Measurements from ENCODE around the gene SLC25A48.

Gene SLC25A48

DNA sequence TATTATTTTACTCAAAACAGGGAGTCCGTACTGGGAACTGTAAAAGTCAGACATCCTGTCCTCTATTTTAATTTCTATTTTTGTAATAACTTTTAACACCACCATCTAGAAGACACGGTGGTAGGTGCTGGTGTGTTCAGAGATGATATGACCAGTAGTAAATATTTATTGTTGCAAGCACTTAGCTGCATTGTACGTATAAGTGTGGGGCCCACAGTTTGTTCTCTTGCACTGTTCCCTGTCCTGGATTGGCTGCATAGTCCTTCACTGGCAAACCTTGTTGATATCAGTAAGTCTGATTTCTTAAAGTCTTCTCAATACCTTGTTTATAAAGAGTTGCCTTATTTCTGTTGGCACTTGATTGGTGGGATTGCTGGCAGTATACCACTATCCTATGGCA, 85.7 kb downstream of the SLC25A48 start:
- no peak overlapping the region for H3K4me3 ChIP-seq (ENCODE audit: low read depth, low read length)
- DNase-seq (ENCODE audit: low read depth, low spot score) = no peak
- TF ChIP-seq CTCF (IDR thresholded peaks at IDR 0.05; ENCODE audit: insufficient read depth, low read length, missing control alignments) = no peak
- POLR2A ChIA-PET = no interaction called here
- CTCF ChIA-PET = interaction anchor here (1.0 to 1.7 kb wide), 3 partner anchors 25 to 109 kb away, joined by 3 to 6 read pairs (median 3); partner anchors contain the start of gene TGFBI

GRCh38 chr5:135921388-135921787, 86.9 kb downstream of the SLC25A48 start:
- DNase-seq (ENCODE audit: low read depth, low spot score) = no peak
- POLR2A ChIA-PET = no interaction called here
- H3K4me3 ChIP-seq (ENCODE audit: low read depth, low read length) = no peak overlapping the region
- TF ChIP-seq CTCF (IDR thresholded peaks at IDR 0.05; ENCODE audit: insufficient read depth, low read length, missing control alignments) = no peak
- CTCF ChIA-PET = interaction anchor here (0.7 to 1.7 kb wide), 4 partner anchors 13 to 107 kb away, joined by 3 to 6 read pairs (median 4); partner anchors contain the start of gene TGFBI

DNA sequence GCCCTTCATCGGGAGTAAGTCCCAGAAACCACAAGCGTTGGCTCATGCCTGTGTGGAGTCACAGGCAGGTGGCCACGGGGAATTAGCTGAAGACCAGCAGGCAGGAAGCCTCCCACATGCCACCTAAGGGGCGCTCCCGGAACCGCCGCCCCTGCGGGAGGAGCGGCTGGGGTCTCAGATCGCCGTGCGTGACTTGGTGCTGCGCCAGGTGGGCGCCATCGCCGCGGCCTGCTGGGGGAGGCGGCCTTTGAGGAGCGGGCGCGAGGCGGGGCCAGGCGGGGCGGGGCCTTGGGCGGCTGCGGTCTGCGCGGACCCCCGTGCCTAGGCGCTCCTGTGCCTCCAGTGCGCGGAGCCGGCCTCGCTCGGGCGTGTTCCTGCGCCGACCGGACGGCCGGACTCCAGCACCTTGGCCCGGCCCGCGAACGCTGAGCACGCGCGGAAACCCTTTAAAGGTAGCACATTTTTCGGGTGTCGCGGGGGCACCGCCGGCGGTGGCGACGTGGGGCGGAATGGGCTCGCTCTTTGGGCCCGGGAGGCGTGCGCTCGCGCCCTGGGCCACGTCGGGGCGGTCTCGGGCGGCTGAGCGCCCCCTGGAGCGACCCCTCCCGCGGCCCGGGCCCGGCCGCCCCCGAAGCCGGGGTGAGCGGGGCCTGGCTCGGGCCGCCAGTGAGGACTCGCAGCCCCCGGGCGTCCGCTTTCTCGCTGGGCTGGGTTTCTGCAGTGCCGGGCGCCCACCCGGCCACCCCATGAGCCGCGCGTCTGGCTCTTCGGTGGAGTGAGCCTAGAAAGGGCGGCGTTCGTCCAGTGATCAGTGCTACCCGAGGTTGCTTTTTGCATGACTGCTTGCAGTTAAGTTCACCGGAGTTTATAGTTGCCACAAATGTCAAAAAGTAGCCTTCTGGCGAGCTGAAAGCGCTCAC, 95.8 kb downstream of the SLC25A48 start:
- POLR2A ChIA-PET = no interaction called here
- TF ChIP-seq CTCF (IDR thresholded peaks at IDR 0.05; ENCODE audit: insufficient read depth, low read length, missing control alignments) = no peak
- no peak for DNase-seq (ENCODE audit: low read depth, low spot score)
- H3K4me3 ChIP-seq (ENCODE audit: low read depth, low read length) = no peak overlapping the region; the same call in 1 of the 2 replicates
- CTCF ChIA-PET = interaction anchor here (0.8 kb wide), 1 partner anchor 243 kb away, joined by 3 read pairs; no protein-coding TSS in a partner anchor

- no peak for DNase-seq (ENCODE audit: low read depth, low spot score)
- no peak for TF ChIP-seq CTCF (IDR thresholded peaks at IDR 0.05; ENCODE audit: insufficient read depth, low read length, missing control alignments)
- CTCF ChIA-PET = no interaction called here
- H3K4me3 ChIP-seq (ENCODE audit: low read depth, low read length) = no peak overlapping the region
- POLR2A ChIA-PET = no interaction called here
Measured at GRCh38 chr5:135930949-135931295, 96.5 kb downstream of the SLC25A48 start.

DNA sequence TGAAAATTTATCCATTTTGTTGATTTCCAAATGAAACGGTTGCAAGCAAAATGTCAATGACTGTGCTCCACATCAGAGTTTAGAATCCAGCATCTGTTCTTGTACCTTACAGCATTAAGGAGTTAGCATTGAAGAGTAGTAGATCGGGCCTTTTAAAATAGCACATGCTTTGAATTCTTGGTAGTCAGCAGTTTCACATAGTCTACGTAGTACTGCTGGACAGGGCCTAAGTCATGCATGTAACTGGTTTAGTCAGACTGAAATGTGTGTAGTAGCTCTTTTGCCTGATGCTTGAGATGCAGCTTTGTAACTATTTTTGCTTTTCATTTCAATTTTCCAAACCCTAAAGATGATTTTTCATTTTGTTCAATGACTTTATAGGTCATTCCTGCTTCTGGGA, 100.5 kb downstream of the SLC25A48 start:
- CTCF ChIA-PET = interaction anchor here (0.6 to 2.4 kb wide), 4 partner anchors 8 to 123 kb away, joined by 3 to 14 read pairs (median 4); no protein-coding TSS in a partner anchor
- POLR2A ChIA-PET = no interaction called here
- no peak overlapping the region for H3K4me3 ChIP-seq (ENCODE audit: low read depth, low read length)
- no peak for TF ChIP-seq CTCF (IDR thresholded peaks at IDR 0.05; ENCODE audit: insufficient read depth, low read length, missing control alignments)
- DNase-seq (ENCODE audit: low read depth, low spot score) = no peak

- TF ChIP-seq CTCF (IDR thresholded peaks at IDR 0.05; ENCODE audit: insufficient read depth, low read length, missing control alignments) = no peak
- POLR2A ChIA-PET = no interaction called here
- CTCF ChIA-PET = interaction anchor here (2.0 to 2.7 kb wide), 3 partner anchors 8 to 144 kb away, joined by 8 to 11 read pairs (median 10); no protein-coding TSS in a partner anchor
- no peak overlapping the region for H3K4me3 ChIP-seq (ENCODE audit: low read depth, low read length)
- no peak for DNase-seq (ENCODE audit: low read depth, low spot score)
Measured at GRCh38 chr5:135937245-135937911, 102.9 kb downstream of the SLC25A48 start.

Measured in AG04449 (cell line).